Measurements from ENCODE around the gene TYW3.
"Not testable (repeated sequence)": the region's sequence is repeated elsewhere in the genome, so short reads cannot be mapped to it uniquely, and the experiment has no call there.

TYW3 gene

GRCh38 chr1:74748960-74749359 is 16.0 kb downstream of the TYW3 start:
- Histone ChIP-seq H3K9ac (ENCODE audit: low read length) (no peak overlapping the region), H2AFZ (ENCODE audit: low read depth, low read length) (no peak overlapping the region), H3K4ac (ENCODE audit: low read depth in 1 of 2, low read length in 2 of 2) (no peak overlapping the region), H3K36me3 (ENCODE audit: control insufficient read depth in 1 of 2, insufficient read depth in 2 of 2, low read depth in 1 of 2, low read length in 2 of 2) (peaks cover 3 to 78% of the 10 kb centered on the region in 2 experiments), H4K91ac (ENCODE audit: low read length) (no peak overlapping the region), H3K9me3 (ENCODE audit: control insufficient read depth, low read length) (peaks cover 5% of the 10 kb centered on the region), H3K27ac (ENCODE audit: low read length, poor library complexity, severe bottlenecking) (no peak overlapping the region), H3K4me3 (ENCODE audit: insufficient read depth in 1 of 2, low read depth in 1 of 2, low read length in 2 of 2) (no peak overlapping the region), H3K18ac (ENCODE audit: low read depth in 1 of 2, low read length in 2 of 2) (no peak overlapping the region), H3K4me2 (ENCODE audit: low read length, poor library complexity, severe bottlenecking) (no peak overlapping the region), H3K4me1 (ENCODE audit: control insufficient read depth, insufficient read depth, low read depth, low read length) (no peaks in the 10 kb centered on the region), H3K14ac (ENCODE audit: low read length in 2 of 2) (no peak overlapping the region), H2BK5ac (ENCODE audit: low read depth, low read length, poor library complexity, severe bottlenecking) (no peak overlapping the region), H2BK120ac (ENCODE audit: low read depth, low read length) (no peak overlapping the region), H2AK5ac (ENCODE audit: low read length, severe bottlenecking) (no peak overlapping the region), H3K23ac (ENCODE audit: low read length in 2 of 2) (no peak overlapping the region), H3K79me1 (replicated peaks; ENCODE audit: low read length, poor library complexity, severe bottlenecking) (peaks cover 2% of the 10 kb centered on the region), H2BK12ac (ENCODE audit: low read length in 2 of 2) (no peak overlapping the region), H3K27me3 (ENCODE audit: control insufficient read depth in 1 of 2, insufficient read depth in 1 of 2, low read length in 2 of 2) (no peaks in the 10 kb centered on the region), H4K8ac (ENCODE audit: low read length) (no peak overlapping the region), H2BK15ac (ENCODE audit: low read depth, poor library complexity, severe bottlenecking) (no peak overlapping the region)
- no CpG with 5 or more reads among the region's 1 CpG for WGBS
- no peak for DNase-seq

- H3K27ac ChIP-seq (ENCODE audit: low read length, poor library complexity, severe bottlenecking): no peak overlapping the region
- 66% methylated on average over 2 of the region's 2 CpGs for WGBS
- no peak overlapping the region for H4K8ac ChIP-seq (ENCODE audit: low read length)
- H3K14ac ChIP-seq (ENCODE audit: low read length in 2 of 2): no peak overlapping the region
- H4K91ac ChIP-seq (ENCODE audit: low read length): no peak overlapping the region
- peaks cover 2% of the 10 kb centered on the region for H3K79me1 ChIP-seq (replicated peaks; ENCODE audit: low read length, poor library complexity, severe bottlenecking)
- H2AFZ ChIP-seq (ENCODE audit: low read depth, low read length): no peak overlapping the region
- no peak for DNase-seq
- H3K9me3 ChIP-seq (ENCODE audit: control insufficient read depth, low read length): no peaks in the 10 kb centered on the region
- H2AK5ac ChIP-seq (ENCODE audit: low read length, severe bottlenecking): no peak overlapping the region
- H2BK120ac ChIP-seq (ENCODE audit: low read depth, low read length): no peak overlapping the region
- H2BK12ac ChIP-seq (ENCODE audit: low read length in 2 of 2): no peak overlapping the region
- no peak overlapping the region for H3K23ac ChIP-seq (ENCODE audit: low read length in 2 of 2)
- no peak overlapping the region for H3K18ac ChIP-seq (ENCODE audit: low read depth in 1 of 2, low read length in 2 of 2)
- H3K4me2 ChIP-seq (ENCODE audit: low read length, poor library complexity, severe bottlenecking): no peak overlapping the region
- H2BK5ac ChIP-seq (ENCODE audit: low read depth, low read length, poor library complexity, severe bottlenecking): no peak overlapping the region
- H3K4ac ChIP-seq (ENCODE audit: low read depth in 1 of 2, low read length in 2 of 2): no peak overlapping the region
- no peaks in the 10 kb centered on the region for H3K27me3 ChIP-seq (ENCODE audit: control insufficient read depth in 1 of 2, insufficient read depth in 1 of 2, low read length in 2 of 2)
- peaks cover 6 to 89% of the 10 kb centered on the region in 2 experiments for H3K36me3 ChIP-seq (ENCODE audit: control insufficient read depth in 1 of 2, insufficient read depth in 2 of 2, low read depth in 1 of 2, low read length in 2 of 2)
- H3K4me3 ChIP-seq (ENCODE audit: insufficient read depth in 1 of 2, low read depth in 1 of 2, low read length in 2 of 2): no peak overlapping the region
- H2BK15ac ChIP-seq (ENCODE audit: low read depth, poor library complexity, severe bottlenecking): no peak overlapping the region
- H3K4me1 ChIP-seq (ENCODE audit: control insufficient read depth, insufficient read depth, low read depth, low read length): no peaks in the 10 kb centered on the region
- H3K9ac ChIP-seq (ENCODE audit: low read length): no peak overlapping the region
Observed at GRCh38 chr1:74753104-74753503, 20.2 kb downstream of the TYW3 start.

GRCh38 chr1:74755475-74755874 is 22.5 kb downstream of the TYW3 start:
- Histone ChIP-seq H2BK12ac (ENCODE audit: low read length in 2 of 2) (no peak overlapping the region), H3K4ac (ENCODE audit: low read depth in 1 of 2, low read length in 2 of 2) (no peak overlapping the region), H4K91ac (ENCODE audit: low read length) (no peak overlapping the region), H3K9me3 (ENCODE audit: control insufficient read depth, low read length) (no peaks in the 10 kb centered on the region), H3K18ac (ENCODE audit: low read depth in 1 of 2, low read length in 2 of 2) (no peak overlapping the region), H2AK5ac (ENCODE audit: low read length, severe bottlenecking) (no peak overlapping the region), H3K4me1 (ENCODE audit: control insufficient read depth, insufficient read depth, low read depth, low read length) (no peaks in the 10 kb centered on the region), H3K14ac (ENCODE audit: low read length in 2 of 2) (no peak overlapping the region), H2BK120ac (ENCODE audit: low read depth, low read length) (no peak overlapping the region), H3K27ac (ENCODE audit: low read length, poor library complexity, severe bottlenecking) (no peak overlapping the region), H3K4me2 (ENCODE audit: low read length, poor library complexity, severe bottlenecking) (no peak overlapping the region), H2AFZ (ENCODE audit: low read depth, low read length) (no peak overlapping the region), H3K79me1 (replicated peaks; ENCODE audit: low read length, poor library complexity, severe bottlenecking) (no peaks in the 10 kb centered on the region), H2BK5ac (ENCODE audit: low read depth, low read length, poor library complexity, severe bottlenecking) (no peak overlapping the region), H2BK15ac (ENCODE audit: low read depth, poor library complexity, severe bottlenecking) (no peak overlapping the region), H3K36me3 (ENCODE audit: control insufficient read depth in 1 of 2, insufficient read depth in 2 of 2, low read depth in 1 of 2, low read length in 2 of 2) (peaks cover 6 to 88% of the 10 kb centered on the region in 2 experiments), H3K9ac (ENCODE audit: low read length) (no peak overlapping the region), H3K4me3 (ENCODE audit: insufficient read depth in 1 of 2, low read depth in 1 of 2, low read length in 2 of 2) (no peak overlapping the region), H3K23ac (ENCODE audit: low read length in 2 of 2) (no peak overlapping the region), H4K8ac (ENCODE audit: low read length) (no peak overlapping the region), H3K27me3 (ENCODE audit: control insufficient read depth in 1 of 2, insufficient read depth in 1 of 2, low read length in 2 of 2) (no peaks in the 10 kb centered on the region)
- no peak for DNase-seq

- H3K4me2 ChIP-seq (ENCODE audit: low read length, poor library complexity, severe bottlenecking); H2BK5ac ChIP-seq (ENCODE audit: low read depth, low read length, poor library complexity, severe bottlenecking); H3K9ac ChIP-seq (ENCODE audit: low read length); H3K27me3 ChIP-seq (ENCODE audit: control insufficient read depth in 1 of 2, insufficient read depth in 1 of 2, low read length in 2 of 2); H4K8ac ChIP-seq (ENCODE audit: low read length); H3K14ac ChIP-seq (ENCODE audit: low read length in 2 of 2); H3K4me3 ChIP-seq (ENCODE audit: insufficient read depth in 1 of 2, low read depth in 1 of 2, low read length in 2 of 2); H3K18ac ChIP-seq (ENCODE audit: low read depth in 1 of 2, low read length in 2 of 2); H3K27ac ChIP-seq (ENCODE audit: low read length, poor library complexity, severe bottlenecking); H3K4me1 ChIP-seq (ENCODE audit: control insufficient read depth, insufficient read depth, low read depth, low read length); H2AFZ ChIP-seq (ENCODE audit: low read depth, low read length); H2BK12ac ChIP-seq (ENCODE audit: low read length in 2 of 2); H3K9me3 ChIP-seq (ENCODE audit: control insufficient read depth, low read length); H2AK5ac ChIP-seq (ENCODE audit: low read length, severe bottlenecking); H3K4ac ChIP-seq (ENCODE audit: low read depth in 1 of 2, low read length in 2 of 2); H4K91ac ChIP-seq (ENCODE audit: low read length); H3K79me1 ChIP-seq (replicated peaks; ENCODE audit: low read length, poor library complexity, severe bottlenecking); H2BK120ac ChIP-seq (ENCODE audit: low read depth, low read length); DNase-seq; H2BK15ac ChIP-seq (ENCODE audit: low read depth, poor library complexity, severe bottlenecking); H3K23ac ChIP-seq (ENCODE audit: low read length in 2 of 2): not testable (repeated sequence)
- H3K36me3 ChIP-seq (ENCODE audit: control insufficient read depth in 1 of 2, insufficient read depth in 2 of 2, low read depth in 1 of 2, low read length in 2 of 2): peaks cover 6 to 80% of the 10 kb centered on the region in 2 experiments
- WGBS: 85% methylated on average over 2 of the region's 2 CpGs
Observed at GRCh38 chr1:74756650-74757049, 23.7 kb downstream of the TYW3 start.

Data from mesenchymal stem cell (in vitro differentiated cells and primary cell).